HG03103 (cell line): ENCODE data around the gene TTLL12.

Source experiments
- ATAC-seq: cut with Tn5 transposase; IDR thresholded peaks from one replicate; pipeline ENCODE4 v1.9.1; 2021; ENCODE audit warnings: low read depth; ENCODE audit not compliant: unreplicated experiment

Gene TTLL12

DNA sequence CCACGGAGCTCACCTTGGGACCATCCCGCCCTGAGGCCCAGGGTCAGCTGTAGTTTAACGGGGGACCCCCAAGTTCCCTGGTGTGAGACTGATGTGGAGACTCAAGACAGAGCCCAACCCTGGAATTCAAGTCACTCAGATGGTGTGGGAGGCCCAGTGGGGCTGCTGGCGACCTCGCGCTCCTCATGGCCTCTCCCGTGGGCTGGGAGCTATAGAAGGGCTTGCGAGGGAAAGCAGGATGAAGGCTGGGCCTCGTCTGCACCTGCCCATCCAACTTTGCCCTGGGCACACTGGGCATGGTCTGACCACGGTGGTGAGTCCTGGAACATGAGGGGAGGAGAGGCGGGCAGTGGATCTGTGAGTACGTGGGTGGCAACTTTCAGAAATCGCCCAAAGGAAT is 13.6 kb upstream of the TTLL12 start:
- ATAC-seq = no peak

DNA sequence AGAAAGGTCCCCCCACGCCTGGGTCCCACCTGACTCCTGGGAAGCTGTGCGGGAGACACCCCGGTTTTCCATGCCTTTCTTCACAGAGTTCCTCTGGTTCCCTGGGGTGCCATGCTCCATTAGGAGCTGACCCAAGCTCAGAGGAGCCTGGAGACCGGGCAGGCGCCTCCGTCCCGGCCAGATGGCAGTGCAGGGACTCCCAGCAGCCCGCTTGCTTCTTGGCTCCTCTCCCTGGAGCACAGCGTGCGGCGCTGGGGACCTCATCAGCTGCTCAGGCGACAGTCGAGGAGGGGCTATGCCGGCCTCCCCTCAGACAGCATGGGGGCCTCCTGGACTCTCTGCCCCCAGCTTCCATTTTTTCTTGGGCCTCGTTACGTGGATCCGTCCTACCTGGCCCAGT is 13.1 kb upstream of the TTLL12 start:
- no peak for ATAC-seq

DNA sequence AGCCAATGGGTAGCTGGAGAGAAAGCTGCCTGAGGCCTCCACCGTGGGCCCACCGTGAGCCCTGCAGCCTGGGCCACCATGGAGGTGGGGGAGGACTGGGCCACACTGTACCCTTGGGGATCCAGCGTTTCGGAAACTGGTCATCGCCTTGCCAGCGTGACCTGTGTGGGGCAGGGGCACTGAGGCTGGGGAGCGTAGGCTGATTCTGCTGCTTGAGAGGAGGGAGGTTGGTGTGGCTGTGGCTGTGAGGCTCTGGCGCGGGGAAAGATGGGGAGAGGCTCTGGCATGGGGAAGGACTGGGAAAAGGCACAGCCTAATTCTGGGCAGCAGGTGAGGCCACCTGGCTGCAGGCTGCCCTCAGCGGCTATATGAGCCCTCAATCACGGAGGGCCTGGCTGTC is 12.6 kb upstream of the TTLL12 start:
- no peak for ATAC-seq

DNA sequence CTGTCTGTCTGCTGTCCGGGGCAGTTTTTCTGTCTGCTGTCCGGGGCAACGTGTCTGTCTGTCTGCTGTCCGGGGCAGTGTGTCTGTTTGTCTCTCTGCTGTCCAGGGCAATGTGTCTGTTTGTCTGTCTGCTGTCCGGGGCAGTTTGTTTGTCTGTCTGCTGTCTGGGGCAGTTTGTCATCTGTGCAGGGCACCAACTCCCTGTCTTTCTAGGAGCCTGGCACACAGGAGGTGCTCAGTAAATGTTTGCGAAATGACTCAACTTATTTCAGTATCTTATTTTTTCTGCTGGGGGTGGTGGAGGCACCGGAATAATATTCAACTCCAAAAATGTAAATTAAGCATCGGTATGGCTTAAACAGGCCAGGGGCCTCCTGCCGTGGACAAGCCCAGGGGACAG is 12.0 kb upstream of the TTLL12 start:
- no peak for ATAC-seq

DNA sequence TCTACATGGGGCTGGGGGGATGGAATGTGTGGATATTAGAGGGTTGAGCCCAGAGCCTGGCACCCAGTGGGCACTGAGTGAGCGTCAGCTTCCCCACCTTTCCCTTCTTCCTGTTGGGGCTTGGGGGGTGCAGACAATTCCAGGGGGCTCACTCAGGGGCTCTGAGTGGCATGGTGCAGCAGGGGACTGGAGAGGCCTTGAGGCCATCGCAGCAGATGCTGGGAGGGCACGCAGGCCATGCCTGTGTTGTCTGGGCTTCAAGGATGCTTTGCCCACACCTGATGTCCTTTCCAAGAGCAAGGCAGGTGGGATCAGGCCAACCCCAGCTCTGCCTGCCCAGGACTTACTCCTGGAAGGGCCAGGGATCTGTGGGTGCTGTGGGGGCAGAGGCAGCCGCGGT is 11.2 kb upstream of the TTLL12 start:
- no peak for ATAC-seq

DNA sequence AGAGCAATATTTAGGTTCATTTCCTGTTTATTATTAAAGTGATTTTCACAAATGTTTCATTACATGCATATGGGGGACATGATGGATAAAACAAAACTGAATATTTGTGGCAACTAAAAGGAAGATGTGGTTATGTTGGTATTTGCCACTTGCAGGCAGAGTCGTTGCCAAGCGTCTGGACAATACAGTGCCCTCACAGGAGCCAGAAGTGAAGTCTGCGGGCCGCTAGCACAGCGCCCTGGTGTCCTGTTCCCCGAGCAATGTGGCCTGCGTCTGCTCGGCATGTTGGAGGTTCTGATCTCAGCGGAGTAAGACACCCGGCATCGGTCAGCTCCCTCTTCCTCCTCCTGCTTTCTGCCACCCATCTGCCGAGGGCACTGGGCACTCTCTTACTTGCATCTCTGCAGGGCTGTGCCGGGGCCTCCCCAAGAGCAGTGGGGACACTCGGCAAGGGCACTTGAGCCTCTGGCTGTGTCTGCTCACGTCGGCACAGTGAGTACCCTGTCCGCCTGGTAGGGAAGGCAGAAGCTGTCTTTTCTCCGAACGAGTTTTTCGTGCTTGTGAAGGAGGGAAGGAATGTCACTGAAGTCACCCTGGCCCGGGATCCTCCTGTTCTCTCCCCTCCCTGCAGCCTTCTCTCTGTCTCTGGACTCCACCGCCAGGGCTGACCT is 10.5 kb upstream of the TTLL12 start:
- no peak for ATAC-seq

DNA sequence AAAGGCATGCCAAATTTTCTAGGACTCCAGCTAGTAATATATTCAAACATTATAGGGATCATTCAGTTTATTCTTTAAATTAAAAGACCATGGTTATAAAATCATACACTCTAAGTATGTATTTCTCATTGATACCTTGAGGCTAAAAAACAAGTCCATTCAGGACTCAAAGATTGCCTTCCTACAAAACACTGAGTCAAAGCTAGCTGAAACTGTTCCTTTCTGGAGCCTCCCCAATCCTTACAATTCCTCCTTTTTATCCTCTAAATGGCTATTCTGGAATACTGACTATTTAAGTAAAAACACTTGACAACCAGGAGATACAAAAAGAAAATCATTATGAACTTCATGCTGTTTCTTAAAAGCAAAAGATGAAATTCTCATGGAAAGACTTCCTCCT is 4.9 kb upstream of the TTLL12 start:
- ATAC-seq = no peak

DNA sequence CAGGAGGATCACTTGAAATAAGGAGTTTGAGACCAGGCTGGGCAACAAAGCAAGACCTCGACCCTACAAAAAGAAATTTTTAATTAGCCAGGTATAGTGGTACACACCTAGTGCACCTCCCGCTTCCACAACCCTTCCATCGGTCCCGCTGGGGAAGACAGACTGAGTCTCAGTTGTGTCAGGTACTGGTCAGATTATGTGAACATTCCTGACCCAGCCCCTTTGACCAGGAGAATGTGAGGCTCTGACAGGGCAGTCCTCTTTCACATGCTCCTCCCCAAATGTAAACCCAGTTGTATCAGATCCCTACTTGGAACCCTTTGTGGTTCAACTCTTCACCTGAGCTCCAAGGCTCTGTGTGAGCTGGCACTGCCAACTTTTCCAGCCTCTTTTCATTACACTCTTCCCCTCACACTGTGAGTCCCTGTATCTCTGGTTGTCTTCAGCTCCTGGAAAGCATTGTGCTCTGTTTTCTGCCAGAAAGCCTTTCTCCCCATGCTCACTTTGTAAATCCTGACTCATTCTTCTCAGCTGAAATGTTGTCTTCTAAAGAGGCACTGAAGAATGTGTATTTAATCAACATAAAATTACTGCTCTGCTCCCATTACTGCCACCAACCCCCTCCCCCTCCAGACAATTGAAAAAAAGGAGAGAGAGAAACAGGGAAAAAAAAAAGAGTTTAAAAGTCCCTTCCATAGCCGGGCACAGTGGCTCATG is 2.1 kb upstream of the TTLL12 start:
- no peak for ATAC-seq

DNA sequence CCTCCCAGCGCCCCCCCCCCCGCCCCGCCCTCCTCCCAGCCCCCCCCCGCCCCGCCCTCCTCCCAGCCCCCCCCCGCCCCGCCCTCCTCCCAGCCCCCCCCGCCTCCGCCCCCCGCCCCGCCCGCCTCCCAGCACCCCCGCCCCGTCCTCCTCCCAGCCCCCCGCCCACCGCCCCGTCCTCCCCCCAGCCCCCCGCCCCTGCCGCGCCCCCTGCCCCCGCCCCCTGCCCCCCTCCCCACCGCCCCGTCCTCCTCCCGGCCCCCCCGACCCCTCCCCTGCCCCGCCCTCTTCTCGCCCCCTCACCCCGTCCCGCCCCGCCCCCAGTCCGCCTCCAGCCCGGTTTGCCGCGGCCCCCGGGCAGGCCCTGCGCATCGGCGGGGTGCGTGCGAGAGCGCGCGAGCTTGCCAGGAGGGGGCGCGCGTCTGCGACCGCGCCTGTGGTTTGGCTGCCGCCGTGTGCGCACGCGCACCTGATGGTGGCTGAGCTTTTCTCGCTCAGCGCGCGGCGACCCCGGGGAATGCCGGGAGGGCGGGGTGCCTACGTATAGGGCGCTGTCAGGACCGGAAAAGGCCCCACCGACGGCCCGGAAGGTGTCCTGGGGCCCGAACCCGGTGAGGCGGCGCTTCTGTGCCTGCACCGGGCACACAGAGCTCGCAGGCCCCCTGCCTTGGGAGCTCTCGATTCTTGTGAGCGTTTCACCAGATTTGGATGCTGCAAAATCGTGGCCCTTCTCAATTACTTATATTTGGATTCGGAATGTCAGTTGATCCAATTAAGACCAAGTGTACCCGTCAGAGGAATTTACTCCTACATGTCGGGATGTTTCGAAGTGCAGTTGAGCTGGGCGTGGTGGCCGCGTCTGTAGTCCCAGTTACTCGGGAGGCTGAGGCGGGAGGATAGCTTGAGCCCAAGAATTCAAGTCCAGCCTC is 501 bp upstream of the TTLL12 start:
- ATAC-seq = peak; percentile 67

DNA sequence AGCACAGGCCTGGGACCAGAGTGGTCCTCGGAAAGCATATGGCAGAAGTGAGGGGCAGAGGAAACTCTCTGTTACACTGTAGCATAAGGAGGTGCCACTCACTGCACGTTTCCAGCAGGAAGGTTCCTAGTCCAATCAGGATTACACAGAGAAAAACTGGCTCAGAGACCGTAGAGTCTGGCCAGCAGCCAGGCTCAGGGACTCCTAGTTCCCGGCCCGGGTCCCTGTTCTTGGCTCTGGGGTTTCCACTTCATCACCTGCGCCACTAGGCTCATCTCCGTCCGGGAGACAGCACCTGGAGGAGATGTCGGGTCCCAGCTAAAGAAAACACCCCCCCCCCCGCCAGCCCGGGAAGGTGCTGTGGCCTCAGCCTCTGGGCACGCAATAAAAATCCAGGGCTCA is 1.1 kb downstream of the TTLL12 start:
- ATAC-seq = no peak

DNA sequence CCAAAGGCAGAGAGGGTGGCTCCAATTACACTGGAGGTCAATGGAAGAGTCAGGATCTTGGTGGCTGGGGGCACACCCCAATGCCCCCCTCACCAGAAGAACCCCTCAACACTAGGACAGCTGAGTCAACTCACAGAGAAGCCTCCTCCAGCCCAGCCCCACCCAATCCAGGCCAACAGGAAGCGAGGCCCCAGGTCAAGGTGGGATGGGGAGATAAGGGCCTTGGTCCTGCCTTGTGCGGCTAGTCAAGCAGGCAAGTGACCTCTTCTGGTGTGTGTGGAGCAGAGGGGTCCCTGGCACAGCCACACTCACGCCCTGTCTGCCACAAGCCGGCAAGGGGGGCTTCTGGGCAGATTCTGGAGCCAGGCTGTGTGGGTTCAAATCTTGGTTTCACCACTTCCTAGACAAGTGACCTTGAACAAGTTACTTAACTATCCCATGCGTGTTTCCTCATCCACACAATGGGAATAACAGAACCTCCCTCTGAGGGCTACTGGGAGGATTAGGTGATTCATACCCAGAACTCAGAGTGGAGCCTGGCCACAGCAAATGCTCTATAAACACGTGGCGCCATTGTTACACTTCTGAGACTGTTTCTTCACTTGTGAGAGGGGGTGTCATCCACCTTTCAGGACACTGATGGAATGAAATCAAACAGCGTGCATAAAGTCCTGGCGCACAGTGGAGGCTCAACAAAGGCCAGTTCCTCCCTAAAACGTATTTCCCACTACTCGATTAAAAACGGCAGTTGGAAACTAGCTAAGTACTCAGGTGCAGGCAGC is 3.2 kb downstream of the TTLL12 start:
- ATAC-seq = no peak

DNA sequence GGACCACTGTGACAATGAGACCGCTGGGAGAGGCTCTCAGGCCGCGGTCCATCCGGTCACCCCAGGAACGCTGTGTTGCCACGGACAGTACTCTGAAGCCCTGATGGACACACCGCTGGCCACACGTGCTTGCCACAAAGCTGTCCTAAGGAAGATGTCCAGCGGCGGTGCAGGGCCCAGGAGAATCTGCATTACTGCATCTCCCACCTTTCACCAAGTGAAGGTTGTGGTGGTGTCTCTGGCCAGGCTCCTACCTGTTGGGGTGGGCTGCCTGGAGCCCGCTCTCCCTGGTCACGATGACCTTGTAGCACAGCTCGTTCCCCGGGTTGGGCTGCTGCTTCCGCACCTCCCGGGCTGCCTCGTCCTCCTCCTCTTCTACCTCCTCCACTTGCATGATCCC is 4.2 kb downstream of the TTLL12 start:
- no peak for ATAC-seq

DNA sequence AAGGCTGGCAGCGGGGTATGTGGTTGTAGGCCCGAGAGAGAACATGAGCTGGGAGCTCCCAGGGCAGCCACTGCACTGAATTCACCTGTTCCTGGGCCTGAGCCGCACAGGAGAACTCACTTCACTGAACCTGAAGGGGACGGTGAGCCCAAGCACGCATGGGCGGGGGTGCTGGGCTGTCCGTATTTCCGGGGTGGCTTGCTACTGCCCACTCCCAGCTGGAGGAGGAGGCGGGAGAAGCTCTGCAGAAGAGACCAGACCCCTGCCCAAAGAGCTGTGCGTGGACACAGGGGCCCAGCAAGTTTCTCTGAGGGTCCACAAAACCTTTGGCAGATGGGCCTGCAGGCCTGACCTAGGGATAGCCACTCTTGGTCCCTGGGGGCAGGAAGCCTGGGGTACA is 4.8 kb downstream of the TTLL12 start:
- no peak for ATAC-seq

DNA sequence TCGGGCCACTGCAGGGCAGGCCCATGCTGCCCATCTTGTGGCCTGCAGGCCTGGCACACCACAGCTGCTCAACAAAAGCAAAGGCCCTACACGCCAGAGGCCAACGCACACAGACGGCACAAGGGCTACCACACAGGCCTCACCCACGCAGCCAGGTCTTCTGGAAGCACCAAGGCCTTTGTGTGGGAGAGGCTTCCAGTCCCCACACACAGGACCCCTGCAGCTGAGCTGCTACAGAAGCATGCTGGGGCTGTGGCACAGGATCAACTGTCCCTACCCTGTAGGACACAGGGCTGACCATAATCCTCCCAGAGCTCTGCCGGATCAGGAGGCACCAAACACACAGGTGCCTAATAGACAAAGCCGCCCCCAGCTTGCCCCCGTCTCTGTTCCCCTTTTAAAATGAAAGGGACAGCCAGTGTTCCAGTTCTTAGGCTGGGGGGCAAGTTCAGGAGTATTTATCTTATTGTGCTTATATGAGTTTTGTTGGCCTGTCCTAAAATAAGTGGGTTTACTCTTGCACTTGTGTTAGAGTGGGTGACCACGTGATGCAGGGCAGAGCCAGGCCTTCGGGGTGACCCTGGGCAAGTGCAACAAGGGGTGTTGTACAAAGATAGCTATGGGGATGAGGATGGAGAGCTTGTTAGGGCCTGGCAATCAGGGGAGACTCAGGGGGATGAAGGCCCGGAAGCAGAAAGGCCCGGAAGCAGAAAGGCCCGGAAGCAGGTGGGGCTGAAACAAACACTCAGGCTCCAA is 5.4 kb downstream of the TTLL12 start:
- ATAC-seq = no peak

DNA sequence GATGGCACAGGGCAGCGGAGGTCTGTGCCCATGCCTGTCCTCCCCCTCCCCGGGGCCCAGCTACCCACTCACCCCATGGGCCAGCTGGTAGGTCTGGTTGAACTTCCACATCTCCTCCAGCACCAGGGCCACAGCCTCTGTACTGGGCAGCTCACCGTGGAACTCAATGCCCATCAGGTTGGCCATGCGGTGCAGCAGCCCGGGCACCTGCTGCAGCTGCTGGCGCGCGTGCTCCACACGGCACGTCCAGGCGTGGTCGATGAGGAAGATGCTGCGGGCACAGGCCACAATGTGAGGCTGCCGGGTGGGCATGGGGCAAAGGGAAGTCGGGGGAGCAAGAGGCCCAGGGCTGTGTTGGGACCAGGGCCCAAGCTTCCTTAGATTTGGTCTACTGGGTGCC is 6.3 kb downstream of the TTLL12 start:
- ATAC-seq = no peak

DNA sequence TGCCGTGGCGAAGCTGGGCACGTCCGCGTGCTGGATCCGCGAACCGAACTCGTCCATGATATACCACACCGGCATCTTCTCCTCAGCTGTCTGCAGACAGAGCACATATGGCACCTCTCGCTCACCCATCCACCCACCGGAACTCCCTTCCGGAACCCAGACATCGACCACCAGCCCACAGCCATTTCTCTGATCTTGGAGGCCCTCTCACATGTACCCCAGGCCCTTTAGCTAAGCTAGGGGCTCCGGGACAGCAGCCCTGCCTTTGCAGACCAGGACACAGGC is 7.1 kb downstream of the TTLL12 start:
- ATAC-seq = no peak

DNA sequence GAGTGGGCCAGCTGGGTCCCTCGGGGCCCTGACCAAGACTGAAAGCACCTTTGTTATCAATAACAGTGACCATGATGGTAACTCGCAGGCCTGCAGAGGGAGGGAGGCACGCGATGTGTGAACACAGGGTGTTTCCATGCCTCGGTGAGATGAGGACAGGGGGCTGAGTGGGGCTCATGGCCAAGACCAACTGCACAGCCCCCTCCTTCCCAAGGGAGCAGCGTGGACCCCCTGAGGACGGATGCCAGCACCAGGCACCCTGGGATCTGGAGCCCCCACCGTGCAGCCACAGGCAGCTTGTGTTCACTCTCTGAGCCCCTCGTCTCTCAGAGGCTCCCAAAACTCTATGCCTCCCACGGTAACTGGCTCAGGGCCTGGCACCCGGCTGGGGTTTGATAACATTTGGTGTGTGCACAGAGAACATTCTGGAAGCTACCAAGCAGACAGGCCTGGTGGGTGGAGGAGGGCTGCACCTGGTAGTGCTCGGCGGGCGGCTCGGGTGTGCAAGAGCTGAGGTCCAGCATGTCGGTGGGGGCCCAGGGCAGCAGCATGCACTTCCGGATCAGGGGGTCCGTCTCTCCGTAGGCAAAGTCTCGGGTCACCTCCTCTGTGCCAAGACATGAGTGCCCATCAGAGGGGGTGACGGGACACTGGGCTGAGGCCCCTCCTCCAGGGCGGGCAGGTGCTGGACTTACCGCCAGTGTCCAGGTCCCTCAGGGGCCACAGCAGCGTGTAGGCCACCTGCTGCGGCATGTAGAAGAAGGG is 7.6 kb downstream of the TTLL12 start:
- ATAC-seq = no peak

DNA sequence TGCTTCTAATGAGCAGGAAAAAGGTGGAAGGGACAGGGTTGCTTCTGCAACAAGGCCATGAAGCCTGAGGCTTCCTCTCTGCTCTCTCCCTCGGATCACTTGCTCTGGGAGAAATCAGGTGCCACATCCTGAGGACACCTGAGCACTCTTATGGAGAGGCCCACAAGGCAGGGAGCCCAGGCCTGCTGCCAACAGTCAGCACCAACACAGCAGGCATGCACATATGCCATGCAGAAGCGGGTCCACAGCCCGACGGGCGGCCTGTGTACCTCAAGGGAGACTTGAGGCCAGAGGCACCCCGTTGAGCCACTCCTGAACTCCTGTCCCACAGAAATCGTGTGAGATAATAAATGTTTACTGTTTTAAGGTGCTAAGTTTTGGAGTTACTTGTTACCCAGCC is 9.5 kb downstream of the TTLL12 start:
- no peak for ATAC-seq

DNA sequence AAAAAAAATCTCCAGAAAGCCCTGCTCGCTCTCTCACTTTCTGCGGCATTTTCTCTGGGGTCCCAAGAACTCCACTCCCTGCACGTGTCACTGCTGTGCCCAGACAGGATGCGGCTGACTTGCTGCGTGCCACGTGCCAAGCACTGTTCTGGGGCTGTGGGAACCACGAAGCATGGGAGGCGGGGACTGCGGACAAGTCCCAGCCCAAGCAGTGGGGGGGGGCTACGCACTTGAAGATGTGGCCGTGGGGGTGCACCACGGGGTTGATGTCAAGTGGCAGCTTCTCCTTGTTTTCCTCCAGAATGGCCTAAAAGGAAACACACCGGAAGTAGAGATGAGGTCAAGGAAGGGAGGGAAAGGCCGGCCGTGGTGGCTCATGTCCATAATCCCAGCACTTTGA is 10.8 kb downstream of the TTLL12 start:
- no peak for ATAC-seq
